HG02981 (cell line): Measurements from ENCODE around the gene CRYBG1.
"Not testable (repeated sequence)": the region's sequence is repeated elsewhere in the genome, so short reads cannot be mapped to it uniquely, and the experiment has no call there.

ENCODE experiments used
- ATAC-seq: cut with Tn5 transposase; IDR thresholded peaks from one replicate; pipeline ENCODE4 v1.9.1; 2021; ENCODE audit warnings: mild to moderate bottlenecking, moderate library complexity; ENCODE audit not compliant: unreplicated experiment

CRYBG1 gene

DNA sequence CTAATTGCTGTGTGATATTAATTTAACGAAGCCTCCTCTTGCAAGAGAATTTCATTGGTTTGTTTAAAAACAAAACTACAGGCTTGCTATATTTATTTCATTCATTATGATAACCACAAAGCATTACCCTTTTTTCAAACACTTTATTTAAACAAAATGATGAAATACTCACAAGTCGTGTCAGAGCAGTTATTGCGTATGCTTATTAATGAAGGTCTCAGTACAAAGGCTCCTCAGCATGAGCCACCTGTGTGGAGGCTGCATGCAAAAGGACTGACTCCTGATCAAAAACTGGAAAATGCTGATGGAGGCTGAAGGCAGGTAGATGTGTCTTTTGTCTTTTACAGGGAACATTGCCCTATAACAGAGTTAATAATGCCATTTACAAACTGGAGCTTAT lies 130.5 kb downstream of the CRYBG1 start:
- ATAC-seq = no peak

DNA sequence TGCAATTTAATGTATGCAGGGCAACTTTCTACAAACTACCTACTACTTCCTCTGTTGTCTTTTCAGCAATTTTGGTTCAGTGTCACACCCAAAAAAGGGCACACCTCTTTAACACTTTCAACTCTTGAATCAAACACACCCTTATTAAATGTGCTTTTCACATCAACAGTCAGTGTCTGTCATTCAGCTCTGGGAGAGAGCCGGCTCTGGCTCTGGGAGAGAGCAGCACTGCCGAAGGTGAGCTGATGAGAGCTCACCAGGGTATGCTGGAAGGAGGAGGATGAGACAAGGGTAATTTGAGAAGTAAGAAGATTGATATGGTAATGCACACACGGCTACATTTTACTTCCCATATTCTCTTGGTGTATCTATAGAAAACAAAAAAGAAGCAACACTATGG lies 134.5 kb downstream of the CRYBG1 start:
- no peak for ATAC-seq

DNA sequence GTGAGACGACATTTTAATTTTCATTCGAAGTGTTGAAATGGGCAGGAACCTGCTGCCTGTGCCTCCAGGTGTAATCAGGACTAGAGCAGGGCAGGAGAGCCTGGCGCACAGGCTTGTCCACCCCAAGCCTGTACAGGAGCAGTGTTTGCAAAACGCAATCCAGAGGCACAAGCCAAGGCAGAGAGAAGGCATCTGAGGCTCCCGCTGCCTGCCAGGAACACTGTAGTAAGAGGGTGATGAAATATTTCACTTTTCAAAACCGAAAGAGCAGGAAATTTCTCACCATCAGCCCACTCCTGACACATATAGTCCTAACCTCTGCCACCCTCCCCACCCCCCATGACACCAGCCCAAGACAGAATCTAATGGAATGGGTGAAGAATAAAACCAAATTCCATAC lies 136.3 kb downstream of the CRYBG1 start:
- ATAC-seq = no peak

DNA sequence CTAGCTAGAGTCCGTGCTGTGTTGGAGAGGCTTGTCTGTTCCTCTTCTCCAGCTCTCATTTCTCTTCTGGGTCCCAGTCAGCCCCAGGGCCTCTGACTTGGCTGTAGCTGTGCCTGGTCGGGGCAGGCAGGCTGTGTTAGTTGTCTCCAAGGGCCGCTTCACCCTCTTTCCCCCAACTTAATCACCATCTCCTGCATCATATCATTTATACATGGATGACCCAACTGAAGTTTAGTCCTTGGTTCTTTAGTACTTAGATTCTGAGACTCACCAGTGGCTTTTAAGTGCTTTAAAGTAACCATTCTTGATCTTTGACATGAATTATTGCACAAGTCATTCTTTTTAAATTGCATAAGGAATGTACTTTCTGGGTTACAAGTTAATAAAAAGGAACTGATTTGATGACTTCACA lies 141.4 kb downstream of the CRYBG1 start:
- no peak for ATAC-seq

DNA sequence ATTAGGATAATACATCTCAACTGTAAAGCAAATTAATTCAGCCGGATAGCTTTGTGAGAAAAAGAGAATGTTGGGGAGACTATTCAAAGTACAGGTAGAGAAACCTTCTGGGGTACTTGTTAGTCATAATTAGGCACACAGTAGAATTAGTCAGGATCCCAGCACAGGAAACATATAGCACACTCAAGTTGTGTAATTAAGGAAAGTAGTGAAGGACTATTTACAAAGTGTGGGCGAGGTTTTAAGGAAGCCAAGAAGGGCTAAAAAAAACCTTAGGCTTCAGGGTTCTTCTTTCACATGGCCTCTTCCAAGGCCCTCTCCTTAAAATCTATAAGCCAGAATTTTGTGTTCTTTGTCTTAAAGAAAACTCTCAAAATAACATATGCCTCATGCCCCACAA lies 142.0 kb downstream of the CRYBG1 start:
- ATAC-seq = no peak

DNA sequence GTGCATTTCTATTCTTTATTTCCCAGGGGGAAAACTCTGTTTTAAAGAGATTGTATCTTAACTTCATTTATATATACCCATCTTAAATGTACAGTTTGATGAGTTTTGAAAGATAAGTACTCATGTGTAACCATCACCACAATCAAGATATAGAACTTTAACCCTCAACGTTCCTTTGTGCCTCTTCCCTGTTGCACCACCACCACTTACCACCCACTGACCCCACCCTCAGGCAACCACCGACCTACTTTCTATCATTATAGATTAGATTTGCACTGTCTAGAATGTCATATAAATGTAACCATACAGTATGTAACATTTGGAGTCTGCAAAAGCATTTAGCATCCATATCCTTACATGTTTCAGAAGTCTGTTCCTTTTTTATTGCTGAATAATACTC lies 147.8 kb downstream of the CRYBG1 start:
- no peak for ATAC-seq

DNA sequence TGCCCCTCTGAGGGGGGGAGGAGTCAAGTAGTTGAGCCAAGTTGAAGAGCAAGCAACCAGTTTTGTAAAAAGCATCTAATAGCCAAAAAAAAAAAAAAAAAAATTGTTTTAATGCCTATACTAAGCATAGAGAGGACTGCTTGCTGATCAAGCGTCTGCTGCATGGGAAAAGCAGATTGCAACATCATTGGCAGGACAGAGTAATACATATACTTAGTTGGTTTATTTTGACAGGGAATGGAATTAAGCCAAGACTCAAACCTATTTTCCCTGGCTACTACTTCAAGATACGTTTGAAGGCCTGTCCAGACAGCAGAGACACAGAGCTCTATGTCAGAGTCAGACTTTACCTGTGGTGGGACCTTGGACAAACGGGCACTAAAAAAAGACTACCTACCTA lies 148.3 kb downstream of the CRYBG1 start:
- ATAC-seq = no peak

DNA sequence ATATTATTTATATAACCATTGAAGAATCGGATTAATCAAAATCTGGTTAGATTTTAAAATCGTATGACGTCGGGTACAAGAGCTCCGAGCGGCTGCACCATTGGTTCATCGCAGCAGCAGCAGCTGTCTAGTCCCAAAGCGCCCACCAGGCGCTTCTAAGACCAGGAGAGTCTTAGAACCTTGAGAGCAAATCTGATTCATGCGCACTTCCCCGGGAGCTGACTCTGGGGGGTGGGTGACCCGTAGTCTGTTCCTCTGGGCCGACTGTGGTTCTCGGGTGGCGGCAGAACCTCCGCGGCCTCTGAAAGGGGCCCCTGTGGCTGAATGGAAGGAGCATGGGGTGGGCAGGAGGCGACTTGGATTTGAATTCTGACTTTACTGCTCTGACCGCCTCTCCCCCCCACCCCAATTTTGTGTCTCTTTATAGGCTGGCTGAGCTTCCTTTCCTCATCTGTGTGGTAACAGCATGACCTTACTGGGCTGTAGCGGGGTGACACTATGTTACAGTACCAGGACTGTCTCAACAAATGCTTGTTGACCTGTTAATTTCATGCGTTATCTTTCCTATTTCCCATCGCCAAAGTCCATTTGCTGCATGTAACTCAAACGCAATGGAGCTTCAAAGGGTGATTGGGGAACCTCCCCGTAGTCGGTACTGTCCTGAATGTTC lies 149.0 kb downstream of the CRYBG1 start:
- ATAC-seq = no peak

DNA sequence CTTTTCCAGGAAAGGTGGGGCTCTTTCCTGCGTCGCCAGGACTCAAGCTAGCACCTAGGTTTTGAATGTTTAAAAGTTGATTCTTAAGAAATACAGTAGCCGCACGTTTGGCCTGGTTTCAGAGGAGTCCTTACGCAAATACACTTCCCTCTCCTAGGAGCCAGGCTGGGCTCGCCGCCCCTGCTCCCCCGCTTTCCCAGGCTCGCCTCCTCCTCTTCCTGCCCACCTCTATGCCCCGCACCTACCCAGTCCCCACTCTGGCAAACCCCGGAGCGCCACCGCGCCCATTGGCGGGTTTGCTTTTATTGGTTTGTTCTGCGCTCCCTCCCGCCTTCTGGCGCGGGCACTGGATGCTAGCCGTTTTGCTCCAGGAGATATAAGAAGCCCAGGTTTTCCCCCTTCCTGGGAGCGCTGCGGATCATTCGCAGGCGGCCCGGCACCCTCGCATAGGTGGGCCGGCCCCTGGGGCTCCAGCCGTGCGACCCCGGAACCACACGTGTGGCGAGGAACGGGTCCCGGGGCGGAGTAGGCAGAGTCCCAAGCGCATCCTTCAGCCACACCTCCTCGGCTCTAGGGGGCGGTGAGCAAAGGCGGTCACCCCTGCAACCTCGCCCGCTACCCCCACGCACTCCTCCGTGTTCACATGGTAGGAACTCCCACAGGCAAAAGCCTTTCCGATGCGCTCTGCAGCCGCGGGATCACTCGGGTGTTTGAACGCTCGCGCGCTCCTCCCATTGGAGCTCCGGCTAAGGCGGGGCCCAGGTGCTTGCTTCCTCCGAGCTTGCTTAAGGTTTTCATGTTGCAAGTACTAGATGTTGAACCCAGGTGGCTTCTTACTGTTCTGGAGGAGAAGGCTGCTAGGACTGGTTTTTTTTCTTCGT lies 149.8 kb downstream of the CRYBG1 start:
- peak; percentile 39 for ATAC-seq

DNA sequence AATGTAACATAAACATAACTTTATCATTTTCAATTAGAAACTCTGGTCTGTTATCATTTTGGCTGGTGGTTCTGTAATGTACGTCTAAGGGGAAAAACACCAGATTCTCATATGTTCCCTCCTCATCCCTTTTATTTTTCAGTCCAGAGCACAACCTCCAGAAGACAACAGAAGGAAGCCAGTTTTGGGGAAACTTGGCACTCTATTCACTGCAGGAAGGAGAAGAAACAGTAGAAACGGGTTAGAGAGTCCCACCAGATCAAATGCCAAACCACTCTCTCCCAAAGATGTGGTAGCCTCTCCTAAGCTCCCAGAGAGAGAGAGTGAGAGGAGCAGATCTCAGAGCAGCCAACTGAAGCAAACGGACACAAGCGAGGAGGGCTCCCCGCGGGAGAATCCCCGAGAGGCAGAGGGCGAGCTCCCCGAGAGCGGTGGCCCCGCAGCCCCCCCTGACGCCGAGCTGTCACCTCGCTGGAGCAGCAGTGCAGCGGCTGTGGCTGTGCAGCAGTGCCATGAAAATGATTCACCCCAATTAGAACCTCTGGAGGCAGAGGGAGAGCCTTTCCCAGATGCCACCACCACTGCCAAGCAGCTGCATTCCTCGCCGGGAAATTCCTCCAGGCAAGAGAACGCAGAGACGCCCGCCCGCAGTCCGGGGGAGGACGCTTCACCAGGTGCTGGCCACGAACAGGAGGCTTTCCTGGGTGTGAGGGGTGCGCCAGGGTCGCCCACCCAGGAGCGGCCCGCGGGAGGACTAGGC lies 151.0 kb downstream of the CRYBG1 start:
- ATAC-seq = peak; percentile 1

DNA sequence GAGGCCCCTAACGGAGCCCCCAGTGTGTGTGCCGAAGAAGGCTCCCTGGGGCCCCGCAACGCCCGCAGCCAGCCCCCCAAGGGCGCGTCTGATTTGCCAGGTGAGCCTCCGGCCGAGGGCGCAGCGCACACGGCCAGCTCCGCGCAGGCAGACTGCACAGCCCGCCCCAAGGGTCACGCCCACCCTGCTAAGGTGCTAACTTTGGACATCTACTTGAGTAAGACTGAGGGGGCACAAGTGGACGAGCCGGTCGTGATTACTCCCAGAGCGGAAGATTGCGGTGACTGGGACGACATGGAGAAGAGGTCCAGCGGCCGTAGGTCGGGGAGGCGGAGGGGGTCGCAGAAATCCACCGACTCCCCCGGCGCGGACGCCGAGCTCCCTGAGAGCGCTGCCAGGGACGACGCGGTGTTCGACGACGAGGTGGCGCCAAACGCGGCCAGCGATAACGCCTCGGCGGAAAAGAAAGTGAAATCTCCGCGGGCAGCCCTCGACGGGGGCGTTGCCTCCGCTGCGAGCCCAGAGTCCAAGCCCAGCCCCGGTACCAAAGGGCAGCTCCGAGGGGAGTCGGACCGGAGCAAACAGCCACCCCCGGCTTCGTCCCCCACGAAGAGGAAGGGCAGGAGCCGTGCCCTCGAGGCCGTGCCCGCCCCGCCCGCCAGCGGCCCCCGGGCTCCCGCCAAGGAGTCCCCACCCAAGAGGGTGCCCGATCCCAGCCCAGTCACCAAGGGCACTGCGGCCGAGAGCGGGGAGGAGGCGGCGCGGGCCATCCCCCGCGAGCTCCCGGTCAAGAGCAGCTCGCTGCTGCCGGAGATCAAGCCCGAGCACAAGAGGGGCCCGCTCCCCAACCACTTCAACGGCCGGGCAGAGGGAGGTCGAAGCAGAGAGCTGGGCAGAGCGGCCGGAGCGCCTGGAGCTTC lies 151.8 kb downstream of the CRYBG1 start:
- ATAC-seq = peak; percentile 57

DNA sequence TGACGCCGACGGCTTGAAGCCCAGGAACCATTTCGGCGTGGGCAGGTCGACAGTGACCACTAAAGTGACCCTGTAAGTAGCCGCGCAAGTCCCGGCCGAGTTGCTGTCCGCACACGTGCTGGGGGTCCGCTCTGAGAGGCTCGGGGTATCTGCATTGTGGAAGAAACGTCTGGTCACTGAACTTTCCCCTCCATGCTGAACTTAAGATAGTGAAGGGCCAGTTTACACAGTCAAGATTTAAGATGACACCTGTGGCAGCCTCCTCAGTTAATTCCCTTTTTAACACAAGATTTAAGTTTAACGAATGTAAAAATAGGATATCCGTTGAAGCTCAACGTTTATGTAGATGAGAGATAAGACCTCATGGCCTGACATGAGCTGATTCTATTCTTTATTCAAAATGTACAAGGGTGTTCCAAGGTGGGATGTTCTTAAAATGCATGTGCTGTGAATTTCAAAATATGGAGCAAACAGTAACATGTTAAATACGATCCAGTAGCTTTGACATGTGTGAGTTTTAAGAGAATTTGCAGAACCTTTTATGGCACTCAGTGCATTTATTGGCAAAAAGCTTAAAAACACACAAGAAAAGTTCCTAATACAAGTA lies 152.6 kb downstream of the CRYBG1 start:
- ATAC-seq = peak; percentile 1

DNA sequence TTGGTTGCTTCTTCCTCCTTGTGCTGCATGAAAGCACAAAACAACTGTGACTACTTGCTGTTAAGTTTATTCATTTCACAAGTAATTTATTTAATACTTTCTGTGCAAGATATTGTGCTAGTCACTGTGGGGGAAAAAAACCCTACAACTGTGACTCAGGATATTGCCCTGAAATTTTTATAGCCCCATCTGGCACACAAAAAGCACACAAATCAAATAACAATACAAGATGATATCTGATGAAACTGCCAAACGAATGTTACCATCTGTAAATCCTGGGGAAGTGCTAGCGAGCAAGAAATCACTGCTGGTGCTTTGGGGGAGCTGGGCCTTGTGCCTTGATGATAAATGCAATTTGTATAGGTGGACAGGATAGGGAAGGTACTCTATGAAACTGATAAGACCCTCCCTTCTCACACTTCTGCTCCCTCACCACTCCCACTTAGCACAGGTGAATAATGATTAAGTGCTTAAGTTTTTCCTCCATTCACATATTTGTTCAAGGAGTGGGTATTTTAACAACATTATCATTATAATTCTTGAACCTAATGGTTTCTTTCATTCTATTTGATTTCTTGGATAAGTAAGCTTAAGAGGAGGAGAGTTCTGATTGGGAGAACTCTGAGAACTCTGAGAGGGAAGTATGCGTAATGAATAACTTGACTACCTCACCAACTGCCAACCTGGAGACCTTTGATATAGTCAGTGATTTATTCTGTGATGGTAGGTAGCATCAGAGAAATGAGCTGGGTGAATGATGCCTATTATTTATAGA lies 153.5 kb downstream of the CRYBG1 start:
- no peak for ATAC-seq

DNA sequence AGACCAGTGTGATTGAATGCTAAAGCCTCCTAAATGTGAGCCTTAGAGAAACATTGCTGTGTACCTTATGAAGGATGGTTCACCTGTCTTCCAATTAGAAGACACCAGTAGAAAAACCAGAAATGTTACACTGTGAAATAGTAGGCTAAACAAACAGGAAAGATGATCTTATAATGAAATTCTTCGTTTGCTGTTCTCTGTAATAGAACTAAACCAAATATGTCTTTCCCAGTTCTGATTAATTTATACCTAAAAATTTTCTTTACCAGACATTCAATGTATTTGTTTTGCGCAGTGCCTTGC lies 154.0 kb downstream of the CRYBG1 start:
- no peak for ATAC-seq

DNA sequence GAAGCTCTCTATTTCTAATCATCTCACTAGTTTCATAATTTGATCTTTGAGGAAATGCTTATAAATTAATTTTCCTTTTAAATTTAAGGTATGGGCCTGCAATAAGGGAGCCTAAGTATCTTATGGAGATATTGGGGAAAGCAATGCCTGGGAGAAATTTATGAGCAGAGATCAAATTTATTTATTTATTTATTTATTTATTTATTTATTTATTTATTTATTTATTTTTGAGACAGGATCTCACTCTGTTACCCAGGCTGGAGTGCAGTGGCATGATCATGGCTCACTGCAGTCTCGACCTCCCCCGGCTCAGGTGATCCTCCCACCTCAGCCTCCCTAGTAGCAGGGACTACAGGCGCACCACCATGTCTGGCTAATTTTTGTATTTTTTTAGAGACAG lies 155.1 kb downstream of the CRYBG1 start:
- ATAC-seq = not testable (repeated sequence)

DNA sequence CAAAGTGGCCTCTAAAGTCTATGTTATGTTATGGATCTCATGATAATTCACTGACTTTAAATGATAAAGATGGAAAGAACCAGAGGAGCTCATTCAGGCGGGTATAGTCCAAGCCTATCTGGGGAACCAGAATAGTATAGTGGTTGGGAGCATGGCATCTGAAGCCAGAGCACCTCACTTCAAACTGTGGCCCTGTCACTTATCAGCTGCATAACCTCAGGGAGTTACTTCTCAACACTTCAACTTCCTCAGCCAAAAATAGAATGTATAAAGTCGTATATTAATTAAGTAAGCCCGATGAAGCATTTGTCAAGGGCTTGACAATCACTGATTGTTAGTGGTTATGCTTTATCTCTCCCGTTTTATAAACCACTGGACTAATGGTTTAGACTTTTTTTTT lies 156.1 kb downstream of the CRYBG1 start:
- ATAC-seq = no peak

DNA sequence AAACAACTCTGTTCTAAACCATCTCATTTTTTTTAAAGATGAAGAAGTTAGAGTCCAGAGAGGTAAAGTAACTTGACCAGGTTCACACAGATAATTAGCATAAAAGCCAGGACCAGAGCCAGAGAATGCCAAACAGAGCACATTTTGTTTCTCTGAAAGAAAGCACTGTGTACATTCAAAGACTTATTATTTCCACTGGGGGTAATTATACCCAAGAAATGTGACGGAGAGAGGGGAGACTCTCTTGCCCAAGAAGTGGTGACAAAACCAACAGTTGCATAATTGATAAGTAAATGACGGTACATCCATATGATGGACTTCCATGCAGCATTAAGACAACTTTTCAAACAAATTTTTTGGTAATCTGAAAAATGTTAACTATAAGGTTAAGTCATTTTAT lies 157.2 kb downstream of the CRYBG1 start:
- no peak for ATAC-seq

DNA sequence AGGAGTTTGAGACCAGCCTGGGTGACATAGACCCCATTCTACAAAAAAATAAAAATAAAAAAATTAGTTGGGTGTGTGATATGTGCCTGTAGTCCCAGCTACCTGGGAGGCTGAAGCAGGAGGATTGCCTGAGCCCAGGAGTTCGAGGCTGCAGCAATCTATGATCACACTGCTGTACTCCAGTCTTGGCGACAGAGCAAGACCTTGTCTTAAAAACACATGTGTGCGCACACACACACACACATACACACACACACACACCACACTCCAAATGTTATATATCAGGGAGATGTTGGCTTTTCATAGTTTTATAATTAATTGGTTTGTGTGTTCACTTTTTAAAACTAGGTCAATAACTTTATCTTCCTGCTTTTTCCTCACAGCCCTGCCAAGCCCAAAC lies 158.2 kb downstream of the CRYBG1 start:
- no peak for ATAC-seq
